ENCODE data around the gene SEH1L.

DNA sequence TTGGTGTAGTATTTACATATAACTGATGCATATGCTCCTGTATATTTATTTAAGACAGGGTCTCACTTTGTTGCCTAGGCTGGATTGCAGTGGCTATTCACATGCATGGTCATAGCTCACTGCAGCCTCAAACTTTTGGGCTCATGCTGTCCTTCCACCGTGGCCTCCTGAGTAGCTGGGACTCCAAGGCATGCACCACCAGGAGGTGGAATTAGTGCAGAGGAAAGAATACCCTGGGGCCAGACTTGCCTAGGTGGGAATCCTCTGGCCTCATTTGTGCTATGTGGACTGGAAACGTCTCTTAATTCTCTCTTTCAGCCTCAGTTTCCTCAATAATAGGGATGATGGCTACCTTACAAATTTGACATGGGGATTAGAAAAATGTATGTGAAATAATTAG lies 45.6 kb downstream of the SEH1L start:
- TF ChIP-seq, protein P1, sequence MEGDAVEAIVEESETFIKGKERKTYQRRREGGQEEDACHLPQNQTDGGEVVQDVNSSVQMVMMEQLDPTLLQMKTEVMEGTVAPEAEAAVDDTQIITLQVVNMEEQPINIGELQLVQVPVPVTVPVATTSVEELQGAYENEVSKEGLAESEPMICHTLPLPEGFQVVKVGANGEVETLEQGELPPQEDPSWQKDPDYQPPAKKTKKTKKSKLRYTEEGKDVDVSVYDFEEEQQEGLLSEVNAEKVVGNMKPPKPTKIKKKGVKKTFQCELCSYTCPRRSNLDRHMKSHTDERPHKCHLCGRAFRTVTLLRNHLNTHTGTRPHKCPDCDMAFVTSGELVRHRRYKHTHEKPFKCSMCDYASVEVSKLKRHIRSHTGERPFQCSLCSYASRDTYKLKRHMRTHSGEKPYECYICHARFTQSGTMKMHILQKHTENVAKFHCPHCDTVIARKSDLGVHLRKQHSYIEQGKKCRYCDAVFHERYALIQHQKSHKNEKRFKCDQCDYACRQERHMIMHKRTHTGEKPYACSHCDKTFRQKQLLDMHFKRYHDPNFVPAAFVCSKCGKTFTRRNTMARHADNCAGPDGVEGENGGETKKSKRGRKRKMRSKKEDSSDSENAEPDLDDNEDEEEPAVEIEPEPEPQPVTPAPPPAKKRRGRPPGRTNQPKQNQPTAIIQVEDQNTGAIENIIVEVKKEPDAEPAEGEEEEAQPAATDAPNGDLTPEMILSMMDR (optimal IDR thresholded peaks at IDR 0.05 in 1 of 3, IDR thresholded peaks at IDR 0.05 in 1 of 3, conservative IDR thresholded peaks at IDR 0.05 in 1 of 3; ENCODE audit: extremely low read depth in 1 of 3, insufficient read depth in 2 of 3, low read length in 3 of 3) = no peak
- no peak for TF ChIP-seq EZH2 (IDR thresholded peaks at IDR 0.05; ENCODE audit: low read length)

Data from keratinocyte (primary cell).